Body of pancreas (tissue), 4 donors: Measurements from ENCODE around the gene MTSS2. TPM values are rescaled to one million over a fixed set of nuclear protein-coding genes. Genes with fewer than 3 reads are reported as not detected.

Source experiments
- ATAC-seq: fragments of 150-250 bp; one replicate; pipeline ENCODE4 v1.9.1; 2016
- DNase-seq, 4 donors: peaks; one replicate each; pipeline ENCODE4 v3.0.0-alpha.2; 2019
- H3K27ac ChIP-seq, 4 donors: fragments of 200-600 bp; sonication (generic); 1 replicate in 3 of 4; 2 replicates in 1 of 4; pipeline versions ENCODE4 v1.5.1 to v1.6.1; 2016 to 2019; ENCODE audit warnings: mild to moderate bottlenecking in 1 of 4, mixed read lengths in 1 of 4, moderate library complexity in 1 of 4
- H3K27me3 ChIP-seq, 2 donors: fragments of 200-600 bp; sonication (generic); one replicate each; pipeline ENCODE4 v1.6.0; 2016; ENCODE audit warnings: mild to moderate bottlenecking in 1 of 2
- H3K36me3 ChIP-seq, 2 donors: fragments of 200-600 bp; sonication (generic); replicated peaks in 1 of 2; 2 replicates each; pipeline ENCODE4 v1.5.1; 2016; ENCODE audit warnings: low read depth in 2 of 2; ENCODE audit not compliant: insufficient read depth in 1 of 2
- H3K4me1 ChIP-seq: fragments of 200-600 bp; sonication (generic); one replicate; pipeline ENCODE4 v1.6.0; 2016
- H3K4me3 ChIP-seq, 2 donors: fragments of 200-600 bp; sonication (generic); 1 replicate in 1 of 2; 2 replicates in 1 of 2; pipeline ENCODE4 v1.5.1; 2016 to 2019
- H3K9me3 ChIP-seq, 3 donors: fragments of 200-600 bp; sonication (generic); 1 replicate in 2 of 3; 2 replicates in 1 of 3; pipeline ENCODE4 v1.5.1; 2016
- CTCF ChIP-seq, 7 experiments: fragments of 450-650 bp in 4 of 7; fragments of 200-600 bp in 3 of 7; sonication (generic) in 3 of 7; IDR thresholded peaks; one replicate each; pipeline ENCODE4 v1.5.1; 2016 to 2019; ENCODE audit warnings: antibody characterized with exemption in 7 of 7
- POLR2A ChIP-seq, 3 donors: fragments of 450-650 bp; IDR thresholded peaks; one replicate each; pipeline ENCODE4 v1.6.1; 2016; ENCODE audit warnings: antibody characterized with exemption in 3 of 3, mild to moderate bottlenecking in 2 of 3
- WGBS, 2 donors: methylation state at CpG; one replicate each; pipeline ENCODE4 v1.1.5; 2017; 5-methylcytosine and 5-hydroxymethylcytosine counted together
- intact Hi-C: fragments of 100-400 bp; cut with DNase I; formaldehyde crosslinking; loops from one replicate; pipeline ENCODE4 v1.15.1; 2023
- total RNA-seq, 2 donors: library from RNA; depleted of rRNA; stranded (reverse); fragments of >200 nt; gene quantifications; one replicate each; pipeline ENCODE4 v1.1.0, GENCODE V29; 2016

MTSS2 gene
- total RNA-seq, 2 donors from 2014 or later = 8.8 to 23.4 TPM

- ATAC-seq (no peak), DNase-seq (no peak)
- no peaks in the 10 kb centered on the region for H3K9me3 ChIP-seq
- H3K36me3 ChIP-seq = no peaks in the 10 kb centered on the region
- no peak overlapping the region for H3K27ac ChIP-seq
- intact Hi-C loops = loop anchor here (5.0 to 10.0 kb wide), 2 partner anchors 120 to 258 kb away; no protein-coding TSS in a partner anchor
- no peak overlapping the region for H3K4me3 ChIP-seq
- no peak for TF ChIP-seq CTCF (IDR thresholded peaks at IDR 0.05)
- peaks cover 4% of the 10 kb centered on the region for H3K4me1 ChIP-seq
- no peaks in the 10 kb centered on the region for H3K27me3 ChIP-seq
- 74 to 85% methylated on average over 2 of the region's 2 CpGs for WGBS, 2 donors
These were observed 33.5 kb downstream of the MTSS2 start for GRCh38 chr16:70652322-70652721.

GRCh38 chr16:70651524-70651923 is 34.3 kb downstream of the MTSS2 start:
- no peaks in the 10 kb centered on the region for H3K27me3 ChIP-seq
- no peak for DNase-seq
- H3K36me3 ChIP-seq = no peaks in the 10 kb centered on the region
- no peak for ATAC-seq
- no peak overlapping the region for H3K27ac ChIP-seq
- no peaks in the 10 kb centered on the region for H3K9me3 ChIP-seq
- 84 to 94% methylated on average over 3 of the region's 3 CpGs for WGBS, 2 donors
- H3K4me1 ChIP-seq = peaks cover 4% of the 10 kb centered on the region
- no peak for TF ChIP-seq CTCF (IDR thresholded peaks at IDR 0.05)
- intact Hi-C loops = loop anchor here (5.0 to 10.0 kb wide), 2 partner anchors 119 to 257 kb away; no protein-coding TSS in a partner anchor
- no peak overlapping the region for H3K4me3 ChIP-seq

- Histone ChIP-seq H3K9me3 (no peaks in the 10 kb centered on the region), H3K4me3 (no peak overlapping the region), H3K4me1 (peaks cover 4% of the 10 kb centered on the region), H3K36me3 (no peaks in the 10 kb centered on the region), H3K27me3 (no peaks in the 10 kb centered on the region), H3K27ac (no peak overlapping the region)
- ATAC-seq (no peak), DNase-seq (no peak)
- TF ChIP-seq POLR2A (IDR thresholded peaks at IDR 0.05) = no peak
- TF ChIP-seq CTCF (IDR thresholded peaks at IDR 0.05) = no peak
- 63 to 72% methylated on average over 4 of the region's 4 CpGs for WGBS, 2 donors
- intact Hi-C loops = loop anchor here (5.0 to 10.0 kb wide), 2 partner anchors 118 to 255 kb away; no protein-coding TSS in a partner anchor
These were observed 35.6 kb downstream of the MTSS2 start for GRCh38 chr16:70650216-70650615.

GRCh38 chr16:70649300-70649699 is 36.6 kb downstream of the MTSS2 start:
- H3K36me3 ChIP-seq = no peaks in the 10 kb centered on the region
- no peak overlapping the region for H3K27ac ChIP-seq
- no peaks in the 10 kb centered on the region for H3K9me3 ChIP-seq
- WGBS, 2 donors = 69 to 75% methylated on average over 6 to 7 of the region's 7 CpGs
- no peak for ATAC-seq
- H3K4me1 ChIP-seq = peaks cover 4% of the 10 kb centered on the region
- no peak for TF ChIP-seq POLR2A (IDR thresholded peaks at IDR 0.05)
- TF ChIP-seq CTCF (IDR thresholded peaks at IDR 0.05) = no peak
- intact Hi-C loops = no loop called here
- no peak overlapping the region for H3K4me3 ChIP-seq
- no peaks in the 10 kb centered on the region for H3K27me3 ChIP-seq
- no peak for DNase-seq

GRCh38 chr16:70648606-70649005 is 37.2 kb downstream of the MTSS2 start:
- WGBS, 2 donors = 90 to 92% methylated on average over 6 of the region's 6 CpGs
- intact Hi-C loops = no loop called here
- no peak for ATAC-seq
- H3K36me3 ChIP-seq = no peaks in the 10 kb centered on the region
- no peaks in the 10 kb centered on the region for H3K9me3 ChIP-seq
- H3K27me3 ChIP-seq = no peaks in the 10 kb centered on the region
- H3K4me1 ChIP-seq = no peaks in the 10 kb centered on the region
- TF ChIP-seq POLR2A (IDR thresholded peaks at IDR 0.05) = no peak
- no peak for TF ChIP-seq CTCF (IDR thresholded peaks at IDR 0.05)
- DNase-seq = no peak
- no peak overlapping the region for H3K4me3 ChIP-seq
- no peak overlapping the region for H3K27ac ChIP-seq
